CD14-positive monocyte (primary cell): ENCODE results near the gene LAMA3. TPM values are rescaled to one million over a fixed set of nuclear protein-coding genes. Genes with fewer than 3 reads are reported as not detected.

Source experiments
- DNase-seq, 3 donors: peaks; one replicate each; pipeline ENCODE4 v3.0.0-alpha.2; 2011 to 2022
- H2AFZ ChIP-seq: 2 replicates; pipeline ENCODE4 v1.6.0; 2012; ENCODE audit warnings: mild to moderate bottlenecking, low read depth, low read length, inconsistent platforms; ENCODE audit not compliant: insufficient read depth, poor library complexity, severe bottlenecking
- H3K27ac ChIP-seq, 2 donors: 1 replicate in 1 of 2; 2 replicates in 1 of 2; pipeline ENCODE4 v1.5.1; 2012 to 2013; ENCODE audit warnings: low read length in 2 of 2, control low read depth in 1 of 2, inconsistent platforms in 1 of 2, low read depth in 1 of 2, mild to moderate bottlenecking in 1 of 2
- H3K27me3 ChIP-seq, 2 donors: one replicate each; pipeline versions ENCODE4 v1.6.0 to v1.6.1; 2011 to 2013; ENCODE audit warnings: low read length in 2 of 2; ENCODE audit not compliant: control insufficient read depth in 2 of 2, insufficient read depth in 2 of 2
- H3K36me3 ChIP-seq, 2 donors: replicated peaks in 1 of 2; 1 replicate in 1 of 2; 2 replicates in 1 of 2; pipeline versions ENCODE4 v1.5.1 to v1.6.1; 2012 to 2013; ENCODE audit warnings: low read length in 2 of 2, control low read depth in 1 of 2, inconsistent platforms in 1 of 2, mild to moderate bottlenecking in 1 of 2; ENCODE audit not compliant: insufficient read depth in 2 of 2, control insufficient read depth in 1 of 2
- H3K4me1 ChIP-seq, 2 donors: 1 replicate in 1 of 2; 2 replicates in 1 of 2; pipeline versions ENCODE4 v1.5.1 to v1.6.1; 2012 to 2013; ENCODE audit warnings: low read length in 2 of 2, control low read depth in 1 of 2, inconsistent platforms in 1 of 2, mild to moderate bottlenecking in 1 of 2, moderate library complexity in 1 of 2; ENCODE audit not compliant: insufficient read depth in 2 of 2, control insufficient read depth in 1 of 2
- H3K4me2 ChIP-seq: replicated peaks from 2 replicates; pipeline ENCODE3; 2012; ENCODE audit warnings: low read length, moderate library complexity, mild to moderate bottlenecking; ENCODE audit not compliant: poor library complexity, severe bottlenecking; ENCODE audit errors: extremely low read depth
- H3K4me3 ChIP-seq, 3 experiments: fragments of 200-600 bp in 1 of 3; sonication (generic) in 1 of 3; replicated peaks in 1 of 3; 1 replicate in 2 of 3; 2 replicates in 1 of 3; pipeline ENCODE4 v1.5.1; 2011 to 2013; ENCODE audit warnings: low read length in 3 of 3, mild to moderate bottlenecking in 3 of 3, control low read depth in 2 of 3, low read depth in 2 of 3, inconsistent platforms in 1 of 3, moderate library complexity in 1 of 3
- H3K79me2 ChIP-seq: 2 replicates; pipeline ENCODE4 v1.6.0; 2012; ENCODE audit warnings: mild to moderate bottlenecking, control low read depth, inconsistent platforms, low read length, moderate library complexity; ENCODE audit not compliant: insufficient read depth
- H3K9ac ChIP-seq: 2 replicates; pipeline ENCODE4 v1.6.0; 2017; ENCODE audit warnings: low read length, mild to moderate bottlenecking; ENCODE audit not compliant: insufficient read depth, poor library complexity, severe bottlenecking
- H3K9me3 ChIP-seq, 2 donors: replicated peaks in 1 of 2; 1 replicate in 1 of 2; 2 replicates in 1 of 2; pipeline versions ENCODE4 v1.5.1 to v1.6.1; 2012 to 2013; ENCODE audit warnings: low read length in 2 of 2, control low read depth in 1 of 2; ENCODE audit not compliant: control insufficient read depth in 1 of 2, insufficient read depth in 1 of 2
- H4K20me1 ChIP-seq: 2 replicates; pipeline ENCODE4 v1.6.0; 2012; ENCODE audit warnings: mild to moderate bottlenecking, low read length, control low read depth, moderate library complexity; ENCODE audit not compliant: insufficient read depth
- H3K27ac Mint-ChIP-seq, 7 donors: one replicate each; pipeline ENCODE4 v1.8.0; 2020; ENCODE audit warnings: mild to moderate bottlenecking in 7 of 7, mixed read lengths in 7 of 7, moderate library complexity in 6 of 7, inconsistent platforms in 2 of 7
- H3K27me3 Mint-ChIP-seq, 3 donors: one replicate each; pipeline ENCODE4 v1.8.0; 2021 to 2022; ENCODE audit warnings: low read depth in 3 of 3, mild to moderate bottlenecking in 3 of 3, mixed read lengths in 3 of 3, moderate library complexity in 3 of 3, inconsistent platforms in 1 of 3
- H3K36me3 Mint-ChIP-seq, 2 donors: one replicate each; pipeline ENCODE4 v1.8.0; 2020; ENCODE audit warnings: mixed read lengths in 2 of 2, inconsistent platforms in 1 of 2, mild to moderate bottlenecking in 1 of 2
- H3K4me1 Mint-ChIP-seq: one replicate; pipeline ENCODE4 v1.8.0; 2020; ENCODE audit warnings: mild to moderate bottlenecking, mixed read lengths
- H3K4me3 Mint-ChIP-seq, 2 donors: one replicate each; pipeline ENCODE4 v1.8.0; 2020; ENCODE audit warnings: mild to moderate bottlenecking in 2 of 2, mixed read lengths in 2 of 2, moderate library complexity in 1 of 2
- H3K9me3 Mint-ChIP-seq, 7 donors: one replicate each; pipeline ENCODE4 v1.8.0; 2020 to 2022; ENCODE audit warnings: mixed read lengths in 7 of 7, mild to moderate bottlenecking in 6 of 7, moderate library complexity in 6 of 7, inconsistent platforms in 2 of 7
- WGBS: methylation state at CpG from one replicate; pipeline ENCODE4 v1.1.5; 2013; ENCODE audit warnings: missing lambda C conversion rate; ENCODE audit not compliant: insufficient coverage; 5-methylcytosine and 5-hydroxymethylcytosine counted together
- intact Hi-C, 2 donors: fragments of 100-400 bp; cut with micrococcal nuclease; formaldehyde crosslinking; loops; one replicate each; pipeline versions ENCODE4 v1.15.0 to v1.15.1; 2023
- polyA plus RNA-seq, 3 donors: library from polyadenylated mRNA; depleted of rRNA in 1 of 3; unstranded in 2 of 3; stranded (reverse) in 1 of 3; fragments of 300-500 nt in 2 of 3; fragments of >200 nt in 1 of 3; fragmentation: Illumina TruSeq in 2 of 3; gene quantifications; 1 replicate in 2 of 3; 2 replicates in 1 of 3; pipeline ENCODE4 v1.2.3, GENCODE V29; 2012 to 2021
- TF ChIP-seq, protein P1 (sequence below): fragments of 200-600 bp; IDR thresholded peaks from one replicate; pipeline ENCODE4 v1.8.0; 2022; ENCODE audit warnings: antibody characterized with exemption, mild to moderate bottlenecking

Gene LAMA3
- polyA plus RNA-seq, 3 donors: not detected

DNA sequence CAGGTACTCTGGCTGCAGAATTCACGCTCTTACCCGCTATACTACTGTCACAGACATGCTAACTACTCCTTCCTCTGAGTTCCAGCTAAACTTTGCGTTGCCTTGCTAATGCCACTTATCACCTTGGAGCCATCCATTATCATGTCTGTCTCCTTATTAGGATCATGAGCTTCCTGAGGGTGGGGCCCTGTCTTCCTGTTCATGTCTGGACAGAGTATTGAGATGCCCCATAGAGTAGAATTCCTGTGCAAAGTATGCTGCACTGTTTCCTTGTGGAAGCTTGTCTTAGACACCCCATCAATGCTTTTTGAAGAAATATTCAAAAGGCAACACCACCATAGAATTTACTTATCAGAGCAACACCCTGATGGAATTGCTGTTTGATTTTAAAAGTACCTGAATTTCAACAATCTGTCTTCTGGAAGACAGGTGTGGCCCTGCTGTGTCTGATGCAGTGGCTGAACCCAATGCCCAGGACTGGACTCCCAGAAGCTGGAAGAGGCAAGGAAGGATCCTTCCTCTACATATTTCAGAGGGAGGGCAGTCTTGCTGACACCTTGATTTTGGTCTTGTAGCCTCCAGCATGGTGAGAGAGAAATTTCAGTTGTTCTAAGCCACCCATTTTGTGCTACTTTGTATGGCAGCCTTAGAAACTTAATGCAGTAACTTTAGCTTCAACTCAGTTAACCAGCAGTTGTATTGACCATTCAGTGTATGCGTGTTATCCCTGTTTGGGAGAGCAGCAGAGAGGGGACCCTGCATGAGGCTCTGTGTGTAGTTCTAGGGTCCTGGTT is 5.6 kb downstream of the LAMA3 start:
- H3K27ac Mint-ChIP-seq: no peak overlapping the region
- Histone ChIP-seq H3K4me3 (no peak overlapping the region), H3K9ac (no peak overlapping the region), H3K4me2 (no peak overlapping the region), H3K79me2 (no peaks in the 10 kb centered on the region), H4K20me1 (no peaks in the 10 kb centered on the region), H3K27me3 (peaks cover 8 to 22% of the 10 kb centered on the region in 2 donors), H3K4me1 (peaks cover 4 to 5% of the 10 kb centered on the region in 2 donors), H3K36me3 (no peaks in the 10 kb centered on the region), H3K27ac (no peak overlapping the region), H3K9me3 (peaks cover 0 to 7% of the 10 kb centered on the region in 2 donors), H2AFZ (no peak overlapping the region)
- intact Hi-C loops: no loop called here
- no peaks in the 10 kb centered on the region for H3K36me3 Mint-ChIP-seq
- peaks cover 9% of the 10 kb centered on the region for H3K4me1 Mint-ChIP-seq
- no peak for DNase-seq
- H3K27me3 Mint-ChIP-seq: peaks cover 21 to 27% (median 25%) of the 10 kb centered on the region in 3 donors
- H3K4me3 Mint-ChIP-seq: no peak overlapping the region
- TF ChIP-seq, protein P1, sequence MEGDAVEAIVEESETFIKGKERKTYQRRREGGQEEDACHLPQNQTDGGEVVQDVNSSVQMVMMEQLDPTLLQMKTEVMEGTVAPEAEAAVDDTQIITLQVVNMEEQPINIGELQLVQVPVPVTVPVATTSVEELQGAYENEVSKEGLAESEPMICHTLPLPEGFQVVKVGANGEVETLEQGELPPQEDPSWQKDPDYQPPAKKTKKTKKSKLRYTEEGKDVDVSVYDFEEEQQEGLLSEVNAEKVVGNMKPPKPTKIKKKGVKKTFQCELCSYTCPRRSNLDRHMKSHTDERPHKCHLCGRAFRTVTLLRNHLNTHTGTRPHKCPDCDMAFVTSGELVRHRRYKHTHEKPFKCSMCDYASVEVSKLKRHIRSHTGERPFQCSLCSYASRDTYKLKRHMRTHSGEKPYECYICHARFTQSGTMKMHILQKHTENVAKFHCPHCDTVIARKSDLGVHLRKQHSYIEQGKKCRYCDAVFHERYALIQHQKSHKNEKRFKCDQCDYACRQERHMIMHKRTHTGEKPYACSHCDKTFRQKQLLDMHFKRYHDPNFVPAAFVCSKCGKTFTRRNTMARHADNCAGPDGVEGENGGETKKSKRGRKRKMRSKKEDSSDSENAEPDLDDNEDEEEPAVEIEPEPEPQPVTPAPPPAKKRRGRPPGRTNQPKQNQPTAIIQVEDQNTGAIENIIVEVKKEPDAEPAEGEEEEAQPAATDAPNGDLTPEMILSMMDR: no peak
- H3K9me3 Mint-ChIP-seq: no peaks in the 10 kb centered on the region
- 100% methylated on average over 3 of the region's 4 CpGs for WGBS

GRCh38 chr18:23701017-23701416 is 11.8 kb downstream of the LAMA3 start:
- Mint-ChIP-seq H3K36me3 (no peaks in the 10 kb centered on the region), H3K27me3 (peaks cover 8 to 10% (median 8%) of the 10 kb centered on the region in 3 donors), H3K9me3 (peaks cover 0 to 2% (median 0%) of the 10 kb centered on the region in 7 donors), H3K4me1 (peaks cover 4% of the 10 kb centered on the region), H3K27ac (no peak overlapping the region), H3K4me3 (no peak overlapping the region)
- WGBS: 50% methylated on average over 2 of the region's 2 CpGs
- Histone ChIP-seq H2AFZ (no peak overlapping the region), H4K20me1 (no peaks in the 10 kb centered on the region), H3K4me1 (no peaks in the 10 kb centered on the region), H3K9ac (no peak overlapping the region), H3K36me3 (no peaks in the 10 kb centered on the region), H3K79me2 (no peaks in the 10 kb centered on the region), H3K27me3 (no peaks in the 10 kb centered on the region), H3K4me2 (no peak overlapping the region), H3K9me3 (no peaks in the 10 kb centered on the region), H3K27ac (no peak overlapping the region), H3K4me3 (no peak overlapping the region)
- DNase-seq: no peak
- intact Hi-C loops: no loop called here
- TF ChIP-seq, protein P1: no peak
